GM18507 (cell line): ENCODE data around the gene SLC27A1.
"Not testable (repeated sequence)": the region's sequence is repeated elsewhere in the genome, so short reads cannot be mapped to it uniquely, and the experiment has no call there.

Source experiments
- DNase-seq: peaks from one replicate; pipeline ENCODE4 v3.0.0; 2011; ENCODE audit warnings: low read depth; ENCODE audit not compliant: insufficient read length; ENCODE audit errors: extremely low spot score
- FAIRE-seq: peaks from 2 replicates; lab custom pipeline; 2011; peaks lifted over from hg19 to GRCh38; lab: Jason Lieb, UNC

Gene SLC27A1

GRCh38 chr19:17482877-17483604, 12.7 kb downstream of the SLC27A1 start:
- DNase-seq = no peak
- no peak for FAIRE-seq

- FAIRE-seq (no peak), DNase-seq (no peak)
Measured at GRCh38 chr19:17483605-17484002, 13.3 kb downstream of the SLC27A1 start.

DNA sequence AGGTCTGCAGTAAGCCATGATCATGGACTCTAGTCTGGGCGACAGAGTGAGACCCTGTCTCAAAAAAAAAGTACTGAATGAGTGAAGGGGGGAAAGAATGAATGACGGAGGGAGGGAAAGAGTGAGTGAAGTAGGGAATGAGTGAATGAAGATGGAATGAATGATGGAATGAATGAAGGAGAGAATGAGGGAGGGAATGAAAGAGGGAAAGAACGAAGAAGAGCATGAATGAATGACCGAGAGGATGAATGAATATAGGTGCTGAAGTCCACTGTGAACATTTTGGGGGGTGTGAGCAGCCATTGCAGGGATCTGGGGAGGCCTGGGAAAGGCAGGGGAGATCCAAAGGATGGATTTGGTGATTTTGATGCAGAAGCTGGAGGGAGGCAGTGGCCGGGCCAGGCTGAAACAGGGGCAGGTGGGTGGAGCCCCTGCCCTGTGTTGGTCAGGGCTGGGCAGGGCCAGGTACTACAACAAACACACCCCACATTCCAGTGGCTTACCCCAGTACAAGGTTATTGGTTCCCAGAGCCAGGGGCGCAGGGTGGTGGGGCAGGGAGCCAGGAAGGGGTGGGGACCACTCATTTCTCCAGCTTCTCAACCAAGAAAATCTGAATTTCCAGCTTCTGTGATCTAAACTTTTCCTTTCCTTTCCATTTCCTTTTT, 14.3 kb downstream of the SLC27A1 start:
- DNase-seq (no peak), FAIRE-seq (no peak)

- FAIRE-seq = no peak
Measured at GRCh38 chr19:17486545-17487240, 16.4 kb downstream of the SLC27A1 start.

GRCh38 chr19:17487284-17488121, 17.2 kb downstream of the SLC27A1 start:
- DNase-seq = no peak
- no peak for FAIRE-seq

More at GRCh38 chr19:17486545-17487240, 16.4 kb downstream of the SLC27A1 start:
- no peak for DNase-seq

GRCh38 chr19:17488593-17489391, 18.5 kb downstream of the SLC27A1 start:
- FAIRE-seq (no peak), DNase-seq (no peak)

DNA sequence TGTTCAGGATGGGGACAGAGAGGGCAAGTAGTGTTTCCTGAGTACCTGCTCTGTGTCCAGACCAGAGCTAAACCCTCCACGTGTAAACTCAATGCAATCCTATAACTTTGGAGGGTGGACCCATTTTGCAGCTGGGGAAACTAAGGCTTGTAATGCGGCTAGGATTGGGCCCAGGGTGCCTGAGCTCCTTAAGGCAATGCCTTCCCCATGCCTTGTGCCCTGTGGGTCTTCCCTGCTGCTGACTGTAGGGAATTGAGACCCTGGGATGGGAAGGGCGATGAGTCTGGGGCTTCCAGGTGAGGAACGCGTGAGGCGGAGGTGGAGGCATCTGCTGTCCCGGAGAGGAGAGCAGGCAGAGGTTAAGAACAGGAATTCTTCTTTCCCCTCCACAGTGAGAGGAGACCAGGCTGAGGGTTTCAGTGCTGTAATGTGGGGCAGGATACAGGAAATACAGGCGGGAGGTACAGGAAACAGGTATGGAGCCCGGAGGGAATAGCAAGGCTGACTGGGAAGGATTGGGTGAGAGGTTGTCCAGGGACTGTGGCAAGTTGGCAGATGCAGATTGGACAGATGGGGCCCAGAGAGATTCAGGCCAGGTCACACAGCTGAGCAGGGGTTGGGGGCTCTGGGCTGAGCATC, 19.2 kb downstream of the SLC27A1 start:
- FAIRE-seq (no peak), DNase-seq (no peak)

- FAIRE-seq (no peak), DNase-seq (no peak)
Measured at GRCh38 chr19:17490411-17490810, 20.1 kb downstream of the SLC27A1 start.

DNA sequence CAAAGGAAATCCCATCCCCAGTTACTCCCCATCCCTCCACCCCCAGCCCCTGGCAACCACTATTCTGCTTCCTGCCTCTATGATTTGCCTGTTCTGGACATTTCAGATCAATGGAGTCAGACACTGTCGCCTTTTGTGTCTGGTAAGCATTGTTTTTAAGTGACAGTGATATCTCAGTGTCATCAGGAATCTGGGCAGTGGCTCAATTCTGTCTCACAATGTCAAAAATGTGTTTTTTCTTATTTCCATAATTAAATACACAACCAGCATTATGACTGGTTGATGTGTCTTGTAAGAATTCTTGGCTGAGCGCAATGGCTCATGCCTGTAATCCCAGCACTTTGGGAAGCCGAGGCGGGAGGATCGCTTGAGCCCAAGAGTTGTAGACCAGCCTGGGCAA, 21.0 kb downstream of the SLC27A1 start:
- DNase-seq (no peak), FAIRE-seq (no peak)

DNA sequence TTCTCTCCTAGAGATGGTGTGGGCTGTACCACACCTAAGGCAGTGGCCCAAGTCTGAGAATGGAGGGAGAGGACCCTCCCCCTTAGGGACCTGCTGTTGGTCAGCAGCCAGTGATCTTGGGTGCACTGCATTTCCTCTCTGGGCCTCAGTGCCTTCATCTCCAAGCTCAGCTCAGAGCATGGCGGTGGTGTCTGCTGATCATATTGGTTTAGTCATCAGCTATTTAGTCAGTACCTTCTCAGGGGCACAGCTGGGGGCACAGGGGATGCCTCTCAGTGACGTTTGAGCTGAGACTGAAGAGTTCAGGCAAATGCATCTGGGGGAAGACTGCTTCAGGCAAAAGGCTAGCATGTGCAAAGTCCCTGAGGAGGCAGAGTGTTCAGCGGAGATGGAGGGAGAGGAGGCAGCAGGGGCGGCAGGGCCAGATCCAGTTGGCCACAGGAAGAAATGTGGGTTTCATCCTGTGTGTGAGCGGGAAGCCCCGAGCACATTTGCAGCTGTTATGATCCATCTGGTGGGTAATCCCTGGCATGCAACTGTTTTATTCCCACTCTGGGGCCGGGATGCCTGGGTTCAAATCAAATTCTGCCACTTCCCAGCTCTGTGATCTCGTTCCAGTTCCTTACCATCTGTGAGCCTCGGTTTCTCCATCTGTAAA, 25.4 kb downstream of the SLC27A1 start:
- no peak for DNase-seq
- FAIRE-seq = no peak

DNA sequence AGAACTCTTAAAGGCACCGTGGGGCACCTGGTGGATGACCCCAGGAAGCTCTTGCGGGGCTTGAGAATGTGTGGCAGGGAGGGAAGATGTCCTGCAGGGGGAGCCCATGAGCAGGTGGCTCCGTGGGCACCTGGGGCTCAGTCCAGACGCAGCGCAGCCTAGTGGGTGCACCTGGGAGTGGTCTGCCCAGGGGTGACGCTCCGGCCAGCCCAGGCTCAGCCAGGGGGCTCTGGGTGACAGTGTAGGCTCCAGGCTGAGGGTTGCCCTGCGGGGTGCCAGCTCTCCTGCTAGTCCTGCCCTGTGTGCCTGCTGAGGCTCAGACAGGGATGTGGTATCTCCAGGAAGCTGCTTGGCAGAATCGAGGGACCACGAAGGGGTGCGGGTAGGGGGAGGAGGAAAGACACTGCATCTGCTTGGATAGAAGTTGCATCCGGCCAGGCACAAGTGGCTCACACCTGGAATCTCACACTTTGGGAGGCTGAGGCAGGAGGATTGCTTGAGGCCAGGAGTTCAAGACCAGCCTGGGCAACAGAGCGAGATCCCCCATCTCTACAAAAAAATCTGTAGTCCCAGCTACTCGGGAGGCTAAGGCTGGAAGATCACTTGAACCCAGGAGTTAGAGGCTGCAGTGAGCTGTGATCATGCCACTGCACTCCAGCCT, 26.1 kb downstream of the SLC27A1 start:
- peak; percentile 81 for DNase-seq
- FAIRE-seq = peak; percentile 86

DNA sequence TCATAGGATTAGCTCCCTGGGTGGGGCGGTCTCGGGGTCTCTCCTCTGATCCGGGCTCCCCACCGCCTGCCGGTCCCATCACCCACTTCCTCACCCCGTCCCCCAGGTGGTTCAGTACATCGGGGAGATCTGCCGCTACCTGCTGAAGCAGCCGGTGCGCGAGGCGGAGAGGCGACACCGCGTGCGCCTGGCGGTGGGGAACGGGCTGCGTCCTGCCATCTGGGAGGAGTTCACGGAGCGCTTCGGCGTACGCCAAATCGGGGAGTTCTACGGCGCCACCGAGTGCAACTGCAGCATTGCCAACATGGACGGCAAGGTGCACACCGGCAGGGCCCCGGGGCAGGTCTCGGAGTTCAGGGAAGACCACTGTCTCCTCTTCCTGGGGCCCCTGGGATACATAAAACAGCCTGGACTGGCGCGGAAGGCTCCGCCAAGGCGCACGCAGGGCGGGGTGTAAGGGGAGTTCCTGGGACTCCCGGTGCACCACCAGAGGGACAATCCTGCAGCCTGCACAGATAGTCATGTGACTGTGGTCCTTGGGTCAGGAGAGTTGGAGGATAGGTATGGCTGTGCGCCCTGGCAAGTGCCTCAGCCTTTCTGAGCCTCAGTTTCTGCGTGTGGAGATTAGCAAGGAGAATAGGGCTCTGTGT, 26.9 kb downstream of the SLC27A1 start:
- DNase-seq = no peak
- no peak for FAIRE-seq

DNA sequence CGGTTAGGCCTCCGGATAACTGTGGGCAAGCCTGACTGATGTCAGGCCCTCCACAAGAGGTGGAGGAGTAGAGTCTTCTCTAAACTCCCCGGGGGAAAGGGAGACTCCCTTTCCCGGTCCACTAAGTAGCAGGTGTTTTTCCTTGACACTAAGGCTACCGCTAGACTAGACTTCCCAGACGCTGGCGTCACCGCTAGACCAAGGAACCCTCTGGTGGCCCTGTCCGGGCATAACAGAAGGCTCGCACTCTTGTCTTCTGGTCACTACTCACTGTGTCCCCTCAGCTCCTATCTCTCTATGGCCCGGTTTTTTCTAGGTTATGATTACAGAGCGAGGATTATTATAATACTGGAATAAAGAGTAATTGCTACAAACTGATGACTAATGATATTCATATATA, 28.7 kb downstream of the SLC27A1 start:
- FAIRE-seq, DNase-seq: not testable (repeated sequence)

- DNase-seq = no peak
- no peak for FAIRE-seq
Measured at GRCh38 chr19:17499648-17500446, 29.5 kb downstream of the SLC27A1 start.

DNA sequence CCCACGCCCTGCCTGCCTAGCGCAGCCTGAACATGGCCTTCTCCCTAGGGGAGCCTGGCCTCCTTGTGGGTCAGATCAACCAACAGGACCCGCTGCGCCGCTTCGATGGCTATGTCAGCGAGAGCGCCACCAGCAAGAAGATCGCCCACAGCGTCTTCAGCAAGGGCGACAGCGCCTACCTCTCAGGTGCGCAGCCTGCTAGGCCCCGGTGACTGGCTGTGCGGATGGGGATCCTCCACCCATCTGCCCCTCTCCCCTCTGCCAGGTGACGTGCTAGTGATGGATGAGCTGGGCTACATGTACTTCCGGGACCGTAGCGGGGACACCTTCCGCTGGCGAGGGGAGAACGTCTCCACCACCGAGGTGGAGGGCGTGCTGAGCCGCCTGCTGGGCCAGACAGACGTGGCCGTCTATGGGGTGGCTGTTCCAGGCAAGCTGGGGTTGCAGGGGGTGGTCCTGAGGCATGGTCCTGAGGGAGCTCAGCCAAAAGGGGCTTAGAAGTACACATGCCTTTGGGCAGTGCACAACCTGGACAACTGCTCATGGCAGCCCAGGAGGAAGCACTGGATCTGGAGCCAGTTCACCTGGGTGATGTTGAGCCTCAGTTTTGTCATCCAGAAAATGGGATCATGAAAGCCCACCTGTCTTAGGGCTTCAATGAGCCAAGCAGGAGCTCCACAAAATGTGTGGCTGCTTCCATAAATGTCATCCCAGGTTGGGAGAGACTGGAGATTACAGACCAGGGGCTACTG, 30.3 kb downstream of the SLC27A1 start:
- DNase-seq (no peak), FAIRE-seq (no peak)

- DNase-seq = no peak
- no peak for FAIRE-seq
Measured at GRCh38 chr19:17503240-17503639, 32.9 kb downstream of the SLC27A1 start.
